Measurements from ENCODE around the gene GALNT12.

Gene GALNT12

DNA sequence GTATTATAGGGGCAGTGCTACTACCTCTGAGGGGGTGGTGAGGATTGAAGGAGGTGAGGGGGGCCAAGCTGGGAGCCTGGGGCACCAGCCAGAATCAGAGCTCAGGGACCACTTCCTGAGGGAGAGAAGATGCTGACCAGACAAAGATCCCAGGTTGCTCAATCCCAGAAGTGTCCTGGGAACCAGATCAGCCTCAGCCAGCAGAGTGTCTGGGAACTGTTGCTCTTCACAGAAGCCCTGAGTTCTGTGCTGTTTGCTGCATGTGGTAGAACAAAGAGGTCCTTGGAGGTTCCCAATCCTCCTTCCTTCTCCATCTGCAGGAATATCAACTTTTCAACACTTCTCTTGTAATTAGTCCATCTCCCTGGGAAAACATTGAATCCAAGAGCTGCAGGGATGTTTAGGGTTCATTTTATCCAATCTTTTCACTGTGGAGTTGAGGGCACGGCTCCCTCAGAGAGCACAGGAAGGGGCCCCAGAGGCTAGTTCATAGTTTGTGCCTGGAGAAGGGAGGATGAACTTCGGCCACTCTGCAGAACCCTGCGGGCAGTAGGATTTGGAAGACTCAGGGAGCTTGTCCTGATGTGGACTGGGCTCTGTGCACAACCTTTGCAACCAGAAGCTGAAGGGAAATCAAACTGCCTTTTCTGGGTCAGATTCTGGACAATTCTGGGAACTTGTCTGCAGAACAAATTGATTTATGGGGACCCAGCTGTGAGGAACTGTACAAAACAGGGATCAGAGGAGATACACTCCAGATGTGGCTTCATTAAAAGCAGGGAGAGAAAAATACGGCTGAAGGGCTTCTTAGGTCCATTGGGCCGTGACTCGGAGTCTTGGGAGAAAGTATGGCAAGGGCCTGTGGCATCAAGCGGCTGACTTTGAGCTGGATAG is 57.1 kb downstream of the GALNT12 start:
- no peak for DNase-seq

DNA sequence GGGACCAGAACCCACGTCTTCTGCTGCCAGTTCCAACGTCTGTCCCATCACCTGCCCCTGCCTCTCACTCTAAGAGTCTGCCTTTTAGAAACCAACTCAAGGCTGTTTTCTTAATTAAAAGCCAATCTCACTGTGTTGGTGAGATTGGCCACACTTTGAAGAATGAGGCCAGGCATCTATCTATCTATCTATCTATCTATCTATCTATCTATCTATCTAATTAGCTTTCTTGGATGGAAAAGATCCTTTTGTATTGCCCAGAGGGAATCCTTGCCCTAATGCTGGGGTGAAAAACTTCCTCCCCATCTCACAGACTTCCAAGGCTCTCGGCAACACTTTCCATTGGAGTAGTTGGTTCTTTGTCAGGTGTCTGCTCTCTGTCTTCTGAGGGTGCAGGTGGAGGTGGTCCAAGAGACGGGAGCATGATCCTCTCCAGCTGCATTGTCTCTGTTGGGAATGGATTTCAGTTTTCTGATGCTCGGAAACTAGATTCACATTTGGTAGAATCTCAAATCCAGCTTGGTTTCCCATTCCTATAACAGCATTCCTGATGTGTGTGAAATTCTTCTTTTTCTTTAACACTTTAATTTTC is 57.9 kb downstream of the GALNT12 start:
- no peak for DNase-seq

DNA sequence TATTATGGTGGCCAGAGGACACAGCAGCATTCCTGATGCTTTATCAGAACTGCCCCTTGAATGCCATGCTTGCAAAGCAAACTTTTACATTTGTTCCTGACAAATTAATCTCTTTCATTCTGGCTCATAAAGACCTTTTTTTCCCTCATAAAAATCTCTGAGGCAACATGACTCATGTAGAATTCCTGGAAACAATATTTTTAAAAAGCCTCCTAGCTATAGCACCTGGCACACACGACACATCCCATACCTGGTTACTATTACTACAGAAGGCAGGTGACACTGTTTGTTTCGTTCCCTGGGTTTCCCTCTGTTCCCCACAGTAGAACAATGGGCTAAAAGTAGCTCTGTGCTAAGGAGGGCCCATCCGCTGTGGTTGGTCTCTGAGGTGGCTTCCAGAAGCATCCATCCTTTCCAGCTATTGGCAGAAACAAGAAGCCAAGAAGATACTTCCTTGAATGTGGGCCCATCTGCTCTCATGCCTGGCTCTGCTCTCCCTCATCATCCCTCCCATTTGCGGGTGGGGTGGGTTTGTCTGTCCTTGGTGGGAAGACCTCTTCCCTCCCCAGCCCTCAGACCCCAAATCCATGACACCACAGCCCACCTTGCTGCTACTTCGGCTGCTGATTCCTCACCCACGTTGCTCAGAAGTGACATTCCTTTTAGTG is 59.1 kb downstream of the GALNT12 start:
- DNase-seq = no peak

DNA sequence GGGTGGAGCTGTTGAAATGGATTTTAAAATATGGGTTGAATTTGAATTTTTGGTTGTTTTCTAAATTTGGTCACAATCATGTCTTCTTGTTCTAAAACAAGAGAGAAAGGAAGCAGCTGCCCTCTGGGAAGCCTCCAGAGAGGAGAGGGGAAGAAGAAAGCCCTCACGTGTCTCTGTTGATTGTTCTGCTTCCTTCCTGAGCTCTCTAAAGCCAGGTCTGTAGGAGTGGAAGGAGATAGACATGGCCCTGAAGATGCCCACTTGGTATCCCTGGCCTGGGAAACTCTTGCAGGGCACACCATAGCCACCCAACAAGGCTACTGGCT is 59.6 kb downstream of the GALNT12 start:
- no peak for DNase-seq

DNA sequence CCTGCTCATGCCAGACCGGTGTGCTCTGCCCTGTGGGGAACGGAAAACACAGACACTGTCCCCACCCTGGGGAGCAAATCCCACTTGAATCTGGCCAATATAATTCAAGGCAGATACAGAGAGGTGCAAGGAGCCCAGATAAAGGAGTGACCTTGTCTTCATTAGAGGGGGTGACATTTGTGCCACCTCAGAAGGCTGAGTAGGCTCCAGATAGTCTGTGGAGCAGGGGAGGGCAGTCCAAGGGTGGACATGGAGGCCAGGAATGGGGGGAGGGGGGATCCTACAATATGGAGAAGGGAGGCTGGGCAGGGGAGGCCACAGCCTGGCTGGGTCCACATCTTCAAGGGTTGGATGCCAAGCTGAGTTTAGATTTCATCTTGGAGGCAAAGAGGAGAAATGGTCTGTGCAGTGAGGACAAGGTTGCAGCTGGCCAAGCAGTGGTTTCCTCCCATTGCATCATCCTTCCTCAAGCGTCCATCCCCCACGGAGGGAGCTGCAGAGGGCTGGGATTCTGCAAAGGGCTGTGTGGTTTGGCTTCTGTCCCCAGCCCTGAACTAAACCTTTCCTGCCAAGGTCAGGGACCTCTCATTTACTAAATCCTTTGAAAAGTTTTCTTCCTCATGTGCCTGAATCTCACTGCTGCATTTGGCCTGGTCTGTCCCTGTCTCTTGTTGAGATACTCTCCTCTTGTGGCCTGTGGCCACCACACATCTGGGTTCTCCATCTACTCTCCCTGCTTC is 60.1 kb downstream of the GALNT12 start:
- DNase-seq = no peak

DNA sequence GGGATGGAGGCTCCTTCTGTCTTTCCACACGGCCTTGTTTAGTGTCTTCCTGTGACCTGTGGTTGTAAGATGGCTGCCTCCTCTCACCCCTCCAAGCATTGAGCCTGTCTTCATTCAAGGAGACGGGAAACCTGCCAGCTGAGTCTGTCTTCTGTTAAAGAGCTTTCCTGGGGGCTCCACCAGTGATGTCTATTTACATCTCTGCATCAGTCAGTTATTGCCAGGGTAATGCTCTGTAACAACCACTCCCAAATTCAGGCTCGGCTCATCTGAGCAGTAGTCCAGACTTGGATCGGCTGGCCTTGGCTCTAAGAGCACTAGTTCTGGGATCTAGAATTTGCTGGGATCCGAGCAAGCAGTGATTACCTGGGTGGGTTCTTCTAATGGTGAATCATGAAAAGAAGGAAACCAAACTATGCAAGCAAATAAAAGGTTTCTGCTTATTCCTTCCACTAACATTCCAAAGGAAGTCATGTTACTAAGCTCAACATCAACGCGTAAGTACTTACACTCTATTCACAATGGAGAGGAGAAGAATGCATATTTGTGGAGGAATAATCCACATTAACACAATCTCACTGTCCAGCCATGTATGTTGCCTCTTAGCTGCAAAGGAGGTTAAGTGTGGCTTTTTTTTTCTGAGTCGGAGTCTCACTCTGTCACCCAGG is 61.7 kb downstream of the GALNT12 start:
- DNase-seq = no peak

DNA sequence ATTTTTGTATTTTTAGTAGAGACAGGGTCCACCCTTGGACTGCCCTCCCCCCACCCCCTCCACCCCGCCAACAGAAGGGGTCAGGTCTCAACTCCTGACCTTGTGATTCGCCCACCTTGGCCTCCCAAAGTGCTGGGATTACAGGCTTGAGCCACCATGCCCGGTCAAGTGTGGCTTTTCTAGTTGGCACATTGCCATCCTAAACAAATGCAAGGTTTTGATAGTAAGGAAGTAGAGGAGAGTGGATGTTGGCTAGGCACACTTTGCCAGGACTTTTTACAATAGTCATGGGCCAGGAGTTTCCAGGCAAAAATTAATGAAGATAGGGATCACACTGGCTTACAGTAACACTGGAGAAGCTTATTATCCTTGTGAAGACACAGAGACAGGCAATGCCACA is 62.4 kb downstream of the GALNT12 start:
- no peak for DNase-seq

DNA sequence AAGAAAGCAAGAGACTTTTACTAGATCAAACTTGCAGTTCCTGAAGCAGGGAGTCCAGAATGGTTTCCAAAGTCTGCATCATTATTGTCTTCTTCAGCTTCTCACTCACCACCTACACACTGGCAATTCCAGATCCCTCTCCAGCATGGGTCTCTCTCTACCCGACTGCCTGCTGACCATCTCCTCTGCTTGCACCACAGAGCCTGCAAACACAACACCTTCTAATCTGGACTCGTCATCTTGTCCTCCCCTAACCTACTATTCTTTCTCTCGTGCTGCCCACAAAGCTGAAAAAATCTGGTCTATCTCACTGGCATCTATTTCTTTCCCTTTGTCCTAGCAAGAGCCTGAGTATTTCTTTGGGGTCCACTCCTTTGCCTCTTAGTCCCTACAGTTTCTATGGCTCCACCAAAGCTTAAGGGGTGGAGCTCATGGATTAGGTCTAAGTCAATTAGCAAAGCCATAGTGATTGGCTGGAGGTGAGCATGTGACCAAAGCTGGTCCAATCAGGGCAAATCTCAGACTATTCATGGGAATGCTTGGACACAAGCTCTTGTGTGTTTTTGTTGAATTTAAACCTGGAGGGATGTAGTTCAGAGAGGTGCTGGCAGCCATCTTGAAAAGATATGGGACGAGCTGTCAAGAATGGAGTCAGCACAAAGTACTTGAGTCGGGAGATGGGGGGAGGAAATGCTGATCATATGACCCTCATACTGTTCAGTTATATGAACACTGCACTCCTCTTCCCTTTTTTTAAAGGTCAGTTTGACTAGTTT is 63.5 kb downstream of the GALNT12 start:
- no peak for DNase-seq

DNA sequence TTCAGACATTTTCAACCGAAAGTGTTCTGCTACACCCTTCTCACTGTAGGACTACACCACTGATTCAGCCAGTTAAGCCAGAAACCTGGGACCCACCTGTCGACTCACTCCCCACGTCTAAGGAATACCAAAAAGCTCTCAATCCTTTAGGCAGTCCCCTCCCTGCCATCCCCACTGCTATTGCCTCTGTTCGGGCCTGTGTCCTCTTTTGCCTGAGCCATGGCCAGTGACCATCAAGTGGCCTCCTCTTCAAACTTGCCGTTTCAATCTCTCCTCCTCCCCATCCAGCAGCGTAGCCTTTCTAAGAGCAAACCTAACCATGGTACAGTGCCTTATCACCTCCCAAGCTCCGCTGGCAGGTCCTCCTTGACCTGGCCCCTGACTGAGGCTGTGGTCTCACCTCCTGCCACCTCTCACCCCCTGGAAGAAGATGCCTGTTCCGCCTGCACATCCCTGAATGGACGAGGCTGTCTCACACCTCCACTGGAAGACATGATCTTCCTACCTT is 64.1 kb downstream of the GALNT12 start:
- DNase-seq = no peak

DNA sequence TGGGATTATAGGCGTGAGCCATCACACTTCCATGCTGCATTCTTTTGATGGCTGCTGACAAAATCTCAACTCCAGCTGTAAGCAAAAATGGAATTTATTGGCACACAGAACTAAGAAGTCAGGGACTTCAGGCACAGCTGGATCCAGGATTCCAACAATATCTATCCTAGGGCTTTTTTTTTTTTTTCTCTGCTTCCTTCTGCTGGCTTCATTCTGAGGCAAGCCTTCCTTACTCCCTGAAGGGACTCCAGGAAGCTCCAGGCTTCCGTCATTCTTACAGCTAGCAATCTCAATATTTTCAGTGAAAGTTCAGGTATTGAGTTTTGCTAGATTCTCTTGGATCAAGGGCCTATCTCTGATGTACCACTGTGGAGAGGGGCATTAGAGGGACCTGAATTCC is 66.1 kb downstream of the GALNT12 start:
- no peak for DNase-seq

DNA sequence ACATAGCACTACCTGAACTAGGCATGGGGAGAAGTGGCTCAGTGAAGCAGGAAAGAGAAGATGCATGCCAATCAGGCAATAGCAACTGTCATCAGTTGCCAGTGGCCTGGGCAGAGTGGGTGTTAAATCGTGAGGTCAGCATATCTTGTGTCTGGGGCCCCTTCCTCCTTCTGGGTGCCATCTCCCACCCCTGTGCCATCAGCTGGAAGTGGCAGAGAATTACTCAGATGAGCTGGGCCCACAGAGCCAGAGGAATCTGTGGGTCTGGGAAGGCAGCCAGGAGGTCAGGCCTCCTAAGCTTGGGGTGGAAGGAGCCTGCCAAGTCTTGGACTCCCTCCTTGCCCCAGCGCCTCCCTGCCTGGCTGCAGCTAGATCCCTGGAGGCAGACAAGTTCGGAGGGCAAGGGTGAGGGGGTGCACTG is 66.5 kb downstream of the GALNT12 start:
- DNase-seq = no peak

DNA sequence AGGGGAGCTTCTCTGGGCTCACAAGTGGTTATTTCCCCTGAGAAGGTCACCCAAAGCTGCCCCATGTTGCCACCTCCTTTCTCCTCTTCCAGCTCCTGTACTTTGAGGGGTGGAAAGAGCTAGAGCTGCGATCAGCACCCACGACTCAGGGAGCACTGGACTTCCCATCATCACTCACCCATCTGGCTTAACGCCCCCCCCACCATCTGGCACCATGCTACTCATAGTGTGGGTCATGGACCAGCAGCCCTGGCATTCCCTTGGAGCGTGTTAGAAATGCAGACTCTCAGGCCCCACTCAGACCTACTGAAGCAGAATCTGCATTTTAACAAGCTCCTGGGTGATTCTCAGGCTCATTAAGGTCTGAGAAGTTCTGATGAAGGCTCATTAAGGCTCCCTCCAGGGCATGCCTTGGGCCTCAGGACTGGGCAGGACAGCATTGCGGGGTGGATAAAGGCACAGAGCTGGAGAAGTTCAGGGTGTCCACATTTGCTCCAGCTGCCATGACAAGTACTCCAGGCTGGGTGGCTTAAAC is 67.3 kb downstream of the GALNT12 start:
- DNase-seq = no peak

DNA sequence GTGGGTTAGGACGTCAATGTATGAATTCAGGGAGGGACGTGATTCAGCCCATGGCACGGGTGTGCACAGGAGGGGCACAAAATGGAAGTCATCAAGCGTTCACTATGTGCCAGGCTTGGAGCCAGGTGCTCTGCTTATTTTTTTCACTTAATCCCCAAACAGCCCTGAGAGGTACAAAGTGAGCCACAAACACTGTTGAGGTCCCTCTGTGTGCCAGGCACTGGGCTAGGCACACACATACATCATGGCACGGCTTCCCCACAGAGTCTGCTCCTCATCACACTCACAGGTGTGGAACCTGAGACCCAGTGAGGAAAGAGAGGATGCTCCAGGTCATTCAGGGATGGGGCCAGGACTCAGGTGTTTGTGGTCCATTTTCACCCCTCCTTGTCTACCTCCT is 68.1 kb downstream of the GALNT12 start:
- no peak for DNase-seq

DNA sequence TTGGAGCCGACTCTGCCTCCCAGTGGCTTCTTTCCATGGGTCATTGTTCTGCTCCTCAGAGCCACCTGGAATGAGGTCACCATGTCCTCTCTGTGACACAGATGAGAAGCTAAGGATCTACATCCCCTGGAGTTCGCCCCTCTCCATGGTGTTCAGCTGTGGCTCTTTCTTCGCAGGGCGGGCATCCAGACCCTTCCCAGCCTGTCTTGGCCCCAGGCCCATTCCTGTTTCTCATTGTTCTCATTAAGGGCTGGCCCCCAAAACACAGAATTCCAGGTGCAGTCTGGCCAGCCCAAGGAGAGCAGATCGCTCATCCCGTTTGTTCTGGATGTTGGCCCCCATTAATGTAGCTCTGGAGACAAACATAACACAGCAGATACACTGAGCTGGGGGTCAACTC is 69.8 kb downstream of the GALNT12 start:
- DNase-seq = no peak

DNA sequence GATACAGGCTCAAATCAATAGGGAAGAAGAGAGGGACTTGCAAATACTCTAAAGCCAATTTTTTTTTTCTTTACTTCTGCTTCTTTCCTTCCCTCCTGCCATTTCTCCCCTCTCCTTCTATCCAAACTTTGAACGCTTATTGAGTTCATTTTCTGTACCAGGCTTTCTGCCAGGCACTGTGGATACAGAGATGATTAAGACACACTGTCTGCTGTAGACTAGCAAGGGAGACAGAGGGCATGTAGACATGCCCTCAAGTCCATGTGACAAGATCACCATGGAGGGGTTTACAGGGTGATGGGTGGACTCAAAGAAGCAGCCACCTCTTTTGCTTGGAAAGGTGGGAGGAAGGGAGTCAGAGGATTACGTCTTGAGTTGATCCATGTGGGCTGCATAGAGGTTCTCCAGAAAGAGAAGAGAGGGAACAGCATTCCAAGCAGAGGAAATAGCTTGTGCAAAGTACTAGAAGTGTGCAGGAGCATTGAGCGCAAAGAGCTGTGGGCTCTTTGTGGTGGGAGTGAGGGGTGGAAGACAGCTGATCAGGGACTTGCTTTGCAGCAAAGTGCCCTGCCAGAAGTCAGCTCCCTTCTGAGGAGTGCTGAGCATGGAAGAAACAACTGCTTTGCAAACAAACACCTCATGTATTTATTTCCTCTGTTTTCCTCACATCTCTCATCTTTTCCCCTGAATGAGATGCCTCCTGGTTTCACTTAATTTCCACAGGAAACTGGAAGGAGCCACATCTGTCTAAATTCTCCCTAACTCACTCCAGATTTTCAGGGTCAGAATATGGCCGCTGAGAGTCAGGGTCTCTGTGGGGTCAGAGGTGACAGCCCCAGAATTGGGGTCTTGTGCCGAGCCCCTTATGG is 71.9 kb downstream of the GALNT12 start:
- no peak for DNase-seq

DNA sequence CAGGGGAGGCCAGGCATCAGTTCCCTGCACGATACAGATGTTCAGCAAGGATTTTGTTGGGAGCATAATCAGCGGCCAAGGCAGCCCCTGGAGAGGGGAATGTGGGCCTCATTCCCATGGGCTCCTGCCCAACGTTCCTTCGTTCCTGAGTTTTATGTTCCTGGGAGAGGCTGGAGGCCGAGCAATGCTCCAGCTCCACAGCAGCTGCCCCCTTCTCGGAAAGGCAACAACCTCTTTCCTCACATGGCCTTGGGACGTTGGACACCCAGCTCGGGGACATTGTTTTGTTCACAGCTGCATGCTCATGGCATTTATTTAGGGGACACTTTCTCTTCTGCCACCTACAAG is 72.5 kb downstream of the GALNT12 start:
- no peak for DNase-seq

DNA sequence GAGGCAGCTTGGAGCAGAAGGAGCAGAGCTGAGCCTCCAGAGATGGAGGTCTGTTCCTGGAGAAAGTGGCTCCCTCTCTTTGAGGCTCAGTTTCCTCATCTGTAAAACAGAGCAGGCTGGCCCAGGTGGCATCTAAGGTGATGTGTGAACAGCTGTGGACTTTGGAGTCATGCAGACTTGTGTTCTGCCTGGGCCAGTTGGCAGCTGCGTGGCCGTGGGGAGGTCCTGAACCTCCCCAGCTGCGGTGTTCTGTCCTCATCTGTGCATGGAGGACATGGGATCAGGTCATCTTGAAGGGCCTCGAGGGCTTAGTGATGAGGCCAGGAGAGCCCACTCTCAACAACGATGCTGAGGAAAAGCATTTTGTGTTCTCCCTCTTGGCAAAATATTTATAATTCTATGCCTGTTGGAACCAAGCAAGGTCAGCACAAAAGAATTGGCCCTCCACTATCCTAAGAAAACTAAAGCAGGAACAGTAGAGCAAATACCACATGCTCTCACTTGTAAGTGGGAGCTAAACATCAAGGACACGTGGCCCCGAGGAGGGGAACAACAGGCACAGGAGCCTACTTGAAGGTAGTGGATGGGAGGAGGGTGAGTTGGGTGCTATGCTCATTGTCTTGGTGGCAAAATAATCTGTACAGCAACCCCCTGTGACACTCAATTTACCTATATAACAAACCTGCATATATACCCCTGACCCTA is 73.0 kb downstream of the GALNT12 start:
- DNase-seq = no peak

DNA sequence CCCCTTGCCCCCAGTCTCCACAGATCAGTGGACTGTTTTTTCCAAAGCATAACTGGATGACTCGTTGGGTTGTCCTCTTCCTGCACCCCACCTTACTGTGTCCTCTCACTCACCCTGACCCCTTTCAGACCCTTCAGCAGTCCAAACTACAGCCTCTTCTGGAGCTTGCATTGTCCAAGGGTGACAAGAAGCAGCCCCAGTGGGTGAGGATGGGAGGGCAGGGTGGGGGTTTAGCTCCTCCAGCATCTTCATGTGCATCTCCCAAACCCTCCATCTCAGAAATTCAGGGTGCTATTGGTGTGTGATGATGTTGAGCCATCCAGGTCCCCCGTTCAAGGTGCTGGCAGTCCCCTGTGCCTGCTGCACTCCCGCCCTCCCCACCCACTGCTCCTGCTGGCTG is 73.9 kb downstream of the GALNT12 start:
- no peak for DNase-seq

DNA sequence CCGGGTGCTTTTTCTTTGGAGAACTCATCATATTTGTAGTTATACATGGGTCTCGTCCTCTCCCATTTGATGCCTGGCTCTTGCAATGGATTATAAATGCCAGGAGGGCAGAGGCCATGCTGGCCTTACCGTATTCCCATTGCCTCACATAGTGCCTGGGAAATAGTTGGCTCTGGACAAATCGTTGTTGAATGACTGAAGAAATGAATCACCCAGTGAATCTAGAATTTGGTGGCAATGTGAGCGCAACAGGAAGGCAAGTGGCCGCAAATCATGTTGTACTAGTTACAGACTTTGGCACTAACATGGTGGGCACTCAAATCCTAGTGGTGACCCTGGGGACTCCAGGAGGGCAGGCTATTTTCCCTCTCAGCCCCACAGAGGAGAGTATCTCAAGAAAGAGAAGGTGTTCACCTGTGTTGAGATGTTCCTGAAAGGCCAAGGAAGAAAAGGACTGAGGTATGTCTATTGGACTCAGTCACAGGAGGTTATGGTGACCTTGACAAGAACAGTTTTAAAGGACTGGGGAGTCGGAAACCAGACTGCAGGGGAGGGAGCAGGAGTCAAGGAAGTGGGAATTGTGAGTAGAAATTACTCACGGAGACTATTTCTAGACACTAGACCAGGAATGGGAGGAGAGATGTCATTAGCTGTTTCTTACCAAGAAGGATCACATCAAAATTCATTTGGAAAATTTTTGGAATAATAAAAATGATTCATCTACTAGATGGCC is 74.5 kb downstream of the GALNT12 start:
- DNase-seq = no peak

All from stimulated activated CD4-positive, alpha-beta T cell treated with anti-CD3 and anti-CD28 coated beads, Interleukin-1b, Interleukin-23, amount 100 ng/mL, for 48 hours (primary cell).